A549 (cell line): Measurements from ENCODE around the gene YWHAE. TPM values are rescaled to one million over a fixed set of nuclear protein-coding genes. Genes with fewer than 3 reads are reported as not detected.

Experiments used
- ATAC-seq, 2 experiments: fragments of 200-7000 bp in 1 of 2; fragments of >200 bp in 1 of 2; cut with Nextera tagmentation in 1 of 2; cut with Tn5 transposase in 1 of 2; 3 replicates each; pipeline versions ENCODE4 v1.8.0 to v1.9.1; 2018 to 2020; ENCODE audit warnings: mild to moderate bottlenecking in 1 of 2, moderate library complexity in 1 of 2
- CTCF ChIA-PET: fragments of 300-600 bp; sonication (Branson Sonifier 250); formaldehyde crosslinking; extraction: SDS; loops from one replicate; lab custom pipeline; 2021; ENCODE audit warnings: antibody characterized with exemption, inconsistent platforms; lab: Yijun Ruan, JAX
- POLR2A ChIA-PET: fragments of 350-600 bp; formaldehyde crosslinking; extraction: SDS; loops from one replicate; lab custom pipeline; 2021; ENCODE audit warnings: antibody characterized with exemption, inconsistent platforms; lab: Yijun Ruan, JAX
- DNase-seq, 2 experiments: peaks; one replicate each; pipeline versions ENCODE4 v3.0.0 to v3.0.0-alpha.2; 2011 to 2016; ENCODE audit warnings: low read depth in 1 of 2, low spot score in 1 of 2
- FAIRE-seq: peaks from 2 replicates; lab custom pipeline; 2011; peaks lifted over from hg19 to GRCh38; lab: Jason Lieb, UNC
- H3K27ac ChIP-seq, 2 experiments: fragments of >200 bp; sonication (Bioruptor Twin); formaldehyde crosslinking; 3 replicates each; pipeline ENCODE4 v1.5.1; 2016 to 2017
- H3K4me1 ChIP-seq: fragments of >200 bp; sonication (Bioruptor Twin); formaldehyde crosslinking; 3 replicates; pipeline ENCODE4 v1.6.1; 2016
- H3K4me2 ChIP-seq: fragments of >200 bp; sonication (Bioruptor Twin); formaldehyde crosslinking; 3 replicates; pipeline ENCODE4 v1.6.1; 2016
- H3K4me3 ChIP-seq: fragments of >200 bp; sonication (Bioruptor Twin); formaldehyde crosslinking; 3 replicates; pipeline ENCODE4 v1.5.1; 2016
- H3K9me3 ChIP-seq: fragments of >200 bp; sonication (Bioruptor Twin); formaldehyde crosslinking; 3 replicates; pipeline ENCODE4 v1.6.1; 2016
- BHLHE40 ChIP-seq: IDR thresholded peaks from 2 replicates; pipeline ENCODE4 v1.6.1; 2012; ENCODE audit warnings: low read depth, low read length, inconsistent platforms
- CBX2 ChIP-seq: fragments of 200-600 bp; sonication (generic); IDR thresholded peaks from 2 replicates; pipeline ENCODE4 v1.6.1; 2016; ENCODE audit warnings: low read depth, mild to moderate bottlenecking, borderline replicate concordance
- CHD2 ChIP-seq: fragments of 150-350 bp; IDR thresholded peaks from 2 replicates; pipeline ENCODE4 v1.6.1; 2014; ENCODE audit warnings: low read length; ENCODE audit not compliant: partially characterized antibody
- E2F6 ChIP-seq: IDR thresholded peaks from 2 replicates; pipeline ENCODE4 v1.6.1; 2012; ENCODE audit warnings: low read depth, borderline replicate concordance
- EHF ChIP-seq: fragments of 250-450 bp; sonication (Bioruptor Pico); IDR thresholded peaks from 2 replicates; pipeline ENCODE4 v1.5.0; 2020; ENCODE audit warnings: mild to moderate bottlenecking
- ELK1 ChIP-seq: fragments of 150-350 bp; IDR thresholded peaks from 2 replicates; pipeline ENCODE4 v1.6.1; 2014; ENCODE audit warnings: low read depth, mild to moderate bottlenecking, low read length
- GATA3 ChIP-seq: IDR thresholded peaks from 2 replicates; pipeline ENCODE4 v1.6.1; 2012; ENCODE audit warnings: borderline replicate concordance
- HDAC2 ChIP-seq: fragments of 200-600 bp; sonication (generic); IDR thresholded peaks from 2 replicates; pipeline ENCODE4 v1.6.1; 2016
- JUNB ChIP-seq: fragments of >200 bp; sonication (Bioruptor Twin); formaldehyde crosslinking; IDR thresholded peaks from 2 replicates; pipeline ENCODE4 v1.6.1; 2016
- KDM5A ChIP-seq: fragments of 200-600 bp; sonication (generic); IDR thresholded peaks from 2 replicates; pipeline ENCODE4 v1.6.1; 2016; ENCODE audit warnings: antibody characterized with exemption, mild to moderate bottlenecking
- MAFK ChIP-seq: fragments of 450-650 bp; IDR thresholded peaks from 2 replicates; pipeline ENCODE4 v1.6.1; 2014; ENCODE audit not compliant: partially characterized antibody
- MYC ChIP-seq: IDR thresholded peaks from 2 replicates; pipeline ENCODE4 v1.6.1; 2012; ENCODE audit warnings: mild to moderate bottlenecking, inconsistent platforms, low read length, improper control_type of control experiment, borderline replicate concordance
- POLR2AphosphoS2 ChIP-seq: conservative IDR thresholded peaks from 2 replicates; pipeline ENCODE4 v1.6.1; 2012; ENCODE audit warnings: low read length, improper control_type of control experiment, inconsistent platforms
- RAD21 ChIP-seq, 2 experiments: fragments of >200 bp in 1 of 2; sonication (Bioruptor Twin) in 1 of 2; formaldehyde crosslinking in 1 of 2; IDR thresholded peaks in 1 of 2; conservative IDR thresholded peaks in 1 of 2; 2 replicates in 1 of 2; 3 replicates in 1 of 2; pipeline ENCODE4 v1.6.1; 2012 to 2018; ENCODE audit warnings: inconsistent platforms in 1 of 2
- SMC3 ChIP-seq: fragments of >200 bp; sonication (Bioruptor Twin); formaldehyde crosslinking; IDR thresholded peaks from 3 replicates; pipeline ENCODE4 v1.6.1; 2018; ENCODE audit warnings: inconsistent platforms
- TFCP2L1 ChIP-seq: fragments of 250-450 bp; sonication (Bioruptor Pico); IDR thresholded peaks from 2 replicates; pipeline ENCODE4 v1.5.0; 2021; ENCODE audit warnings: mild to moderate bottlenecking
- TP53 ChIP-seq: fragments of 250-450 bp; sonication (Bioruptor Pico); IDR thresholded peaks from 2 replicates; pipeline ENCODE4 v1.5.0; 2021; ENCODE audit warnings: mild to moderate bottlenecking, moderate library complexity
- WGBS: methylation state at CpG from one replicate; pipeline ENCODE4 v1.1.6; 2017; ENCODE audit errors: missing lambda C conversion rate; 5-methylcytosine and 5-hydroxymethylcytosine counted together
- polyA plus RNA-seq, 4 experiments: library from polyadenylated mRNA; depleted of rRNA in 3 of 4; stranded (reverse); fragments of >200 nt; fragmentation: RNase III in 1 of 4; extraction: RNeasy Plus Mini Kit Qiagen cat#74134 plus additional on column Dnase treatment in 1 of 4; gene quantifications; 2 replicates in 3 of 4; 3 replicates in 1 of 4; pipeline ENCODE4 v1.2.3, GENCODE V29; 2011 to 2017

YWHAE gene
- polyA plus RNA-seq, 2 of the 4 experiments (the other 2 are of a cell fraction): 1,284 to 1,548 TPM

GRCh38 chr17:1351971-1352370 is 48.1 kb downstream of the YWHAE start:
- FAIRE-seq (no peak), ATAC-seq (no peak), DNase-seq (no peak)
- Histone ChIP-seq H3K9me3 (no peaks in the 10 kb centered on the region), H3K4me1 (peaks cover 18% of the 10 kb centered on the region), H3K4me2 (no peak overlapping the region), H3K27ac (no peak overlapping the region), H3K4me3 (no peak overlapping the region)
- WGBS: 78% methylated on average over 3 of the region's 3 CpGs
- CTCF ChIA-PET: interaction anchor here (1.0 to 3.5 kb wide), 8 partner anchors 10 to 164 kb away, joined by 3 to 30 read pairs (median 6); partner anchors contain the start of gene INPP5K
- POLR2A ChIA-PET: no interaction called here
- TF ChIP-seq MAFK (peak; percentile 42), CBX2 (no peak)

DNA sequence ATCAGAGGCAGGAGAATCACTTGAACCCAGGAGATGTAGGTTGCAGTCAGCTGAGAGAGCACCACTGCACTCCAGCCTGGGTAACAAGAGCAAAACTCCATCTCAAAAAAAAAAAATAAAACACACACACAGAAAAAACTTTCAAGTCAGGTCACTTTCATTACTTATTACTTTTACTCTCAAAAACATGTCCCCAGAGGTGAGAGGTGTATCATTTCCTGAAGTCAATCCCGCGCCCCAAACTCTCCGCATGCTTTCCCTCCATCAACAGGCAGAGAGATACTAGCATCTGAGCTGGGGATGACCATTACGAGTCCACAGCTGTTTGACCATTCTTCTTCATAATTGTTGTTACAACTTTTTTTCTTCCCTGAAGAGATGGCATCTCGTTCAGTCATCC is 48.7 kb downstream of the YWHAE start:
- ChIA-PET POLR2A (no interaction called here), CTCF (interaction anchor here (1.0 to 3.5 kb wide), 8 partner anchors 9 to 165 kb away, joined by 3 to 30 read pairs (median 6); partner anchors contain the start of gene INPP5K)
- DNase-seq (no peak), ATAC-seq (no peak), FAIRE-seq (no peak)
- Histone ChIP-seq H3K4me3 (no peak overlapping the region), H3K27ac (no peak overlapping the region), H3K4me1 (peaks cover 18% of the 10 kb centered on the region), H3K9me3 (no peaks in the 10 kb centered on the region), H3K4me2 (no peak overlapping the region)
- TF ChIP-seq GATA3: no peak
- no peak for TF ChIP-seq POLR2AphosphoS2
- TF ChIP-seq EHF (CRISPR knock-in tag): no peak
- no peak for TF ChIP-seq BHLHE40
- no peak for TF ChIP-seq CHD2
- TF ChIP-seq SMC3: no peak
- no peak for TF ChIP-seq TFCP2L1 (CRISPR knock-in tag)
- no peak for TF ChIP-seq MYC
- TF ChIP-seq E2F6: no peak
- TF ChIP-seq KDM5A: no peak
- no peak for TF ChIP-seq RAD21 (conservative IDR thresholded peaks at IDR 0.05 in 1 of 2, IDR thresholded peaks at IDR 0.05 in 1 of 2)
- TF ChIP-seq ELK1: no peak
- no peak for TF ChIP-seq TP53 (CRISPR knock-in tag)
- no peak for TF ChIP-seq HDAC2
- 95% methylated on average over 5 of the region's 5 CpGs for WGBS

DNA sequence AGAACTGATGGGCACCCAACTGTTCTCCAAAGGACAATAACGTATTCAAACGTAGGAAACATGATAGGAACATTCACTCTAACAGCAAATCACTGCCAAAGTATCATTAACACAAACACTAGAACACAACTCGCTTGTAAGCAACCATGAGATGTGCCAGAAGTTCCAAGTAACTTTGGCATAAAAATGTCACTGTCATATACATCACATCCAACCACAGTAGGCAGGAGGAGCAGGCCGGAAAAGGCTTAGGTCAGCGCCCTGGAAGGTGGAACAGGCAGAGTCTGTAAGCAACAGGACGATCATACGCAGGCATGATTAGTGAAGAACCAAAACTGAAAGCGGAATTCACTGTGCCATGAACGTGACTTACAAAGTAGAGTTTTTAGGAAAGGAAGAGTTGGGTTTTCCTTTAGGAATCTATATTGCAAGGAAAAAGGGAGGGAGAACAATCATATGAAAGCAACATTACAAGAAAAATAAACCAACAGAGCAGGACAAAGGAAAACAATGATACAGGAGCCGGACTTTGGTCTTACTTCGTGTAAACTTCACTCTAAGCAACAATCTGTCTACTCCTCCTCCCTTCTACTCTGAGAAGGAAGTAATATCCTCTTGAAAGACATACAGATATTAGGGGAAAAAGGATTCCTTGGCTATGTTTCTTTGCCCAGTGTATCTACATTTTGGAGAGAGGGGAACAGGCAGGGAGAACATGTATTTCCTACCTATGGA is 52.3 kb downstream of the YWHAE start:
- WGBS: 72% methylated on average over 11 of the region's 11 CpGs
- H3K4me2 ChIP-seq: peak overlapping the region; percentile 22
- CTCF ChIA-PET: interaction anchor here (1.1 kb wide), 1 partner anchor 168 kb away, joined by 5 read pairs; no protein-coding TSS in a partner anchor
- H3K27ac ChIP-seq: no peak overlapping the region
- peaks cover 18% of the 10 kb centered on the region for H3K4me1 ChIP-seq
- POLR2A ChIA-PET: interaction anchor here (0.6 kb wide), 1 partner anchor 70 kb away, joined by 3 read pairs; no protein-coding TSS in a partner anchor
- TF ChIP-seq MAFK (peak; percentile 74), POLR2AphosphoS2 (peak; percentile 42; the same call in 1 of the 2 replicates), JUNB (no peak), ELK1 (no peak)
- ATAC-seq (peak; percentile 62 to 64), DNase-seq (no peak), FAIRE-seq (no peak)
- H3K4me3 ChIP-seq: no peak overlapping the region
- no peaks in the 10 kb centered on the region for H3K9me3 ChIP-seq
